Fibroblast of lung (primary cell): ENCODE results near the gene MPP7.

Source experiments
- EZH2 ChIP-seq: IDR thresholded peaks from 2 replicates; pipeline ENCODE4 v1.5.1; 2012; ENCODE audit warnings: low read length, control low read depth, mild to moderate bottlenecking; ENCODE audit errors: missing control alignments
- TF ChIP-seq, protein P1 (sequence below), 2 donors: IDR thresholded peaks in 1 of 2; conservative IDR thresholded peaks in 1 of 2; 1 replicate in 1 of 2; 2 replicates in 1 of 2; pipeline ENCODE4 v1.5.1; 2011 to 2012; ENCODE audit warnings: low read length in 2 of 2, control low read depth in 1 of 2, inconsistent platforms in 1 of 2, low read depth in 1 of 2, mild to moderate bottlenecking in 1 of 2

DNA sequence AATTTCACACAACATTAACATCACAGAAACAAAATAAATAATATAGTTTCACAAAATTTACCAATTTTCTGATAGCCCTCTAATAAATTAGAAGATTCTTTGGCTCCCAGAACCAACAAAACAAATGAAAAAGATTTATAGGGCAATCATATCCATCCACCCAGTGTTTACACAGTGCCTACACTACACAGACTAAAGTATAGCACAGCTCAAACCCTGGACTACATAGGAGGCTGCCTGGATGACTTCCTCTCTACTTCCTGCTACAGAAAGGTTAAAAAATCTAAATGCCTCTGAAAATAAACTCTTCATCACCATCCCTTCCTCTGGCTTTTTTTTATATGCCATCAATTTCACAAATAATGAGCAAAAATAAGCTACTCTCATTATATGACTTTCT, 28.4 kb downstream of the MPP7 start:
- TF ChIP-seq, protein P1, sequence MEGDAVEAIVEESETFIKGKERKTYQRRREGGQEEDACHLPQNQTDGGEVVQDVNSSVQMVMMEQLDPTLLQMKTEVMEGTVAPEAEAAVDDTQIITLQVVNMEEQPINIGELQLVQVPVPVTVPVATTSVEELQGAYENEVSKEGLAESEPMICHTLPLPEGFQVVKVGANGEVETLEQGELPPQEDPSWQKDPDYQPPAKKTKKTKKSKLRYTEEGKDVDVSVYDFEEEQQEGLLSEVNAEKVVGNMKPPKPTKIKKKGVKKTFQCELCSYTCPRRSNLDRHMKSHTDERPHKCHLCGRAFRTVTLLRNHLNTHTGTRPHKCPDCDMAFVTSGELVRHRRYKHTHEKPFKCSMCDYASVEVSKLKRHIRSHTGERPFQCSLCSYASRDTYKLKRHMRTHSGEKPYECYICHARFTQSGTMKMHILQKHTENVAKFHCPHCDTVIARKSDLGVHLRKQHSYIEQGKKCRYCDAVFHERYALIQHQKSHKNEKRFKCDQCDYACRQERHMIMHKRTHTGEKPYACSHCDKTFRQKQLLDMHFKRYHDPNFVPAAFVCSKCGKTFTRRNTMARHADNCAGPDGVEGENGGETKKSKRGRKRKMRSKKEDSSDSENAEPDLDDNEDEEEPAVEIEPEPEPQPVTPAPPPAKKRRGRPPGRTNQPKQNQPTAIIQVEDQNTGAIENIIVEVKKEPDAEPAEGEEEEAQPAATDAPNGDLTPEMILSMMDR (conservative IDR thresholded peaks at IDR 0.05 in 1 of 2, IDR thresholded peaks at IDR 0.05 in 1 of 2; ENCODE audit: low read depth in 1 of 2, low read length in 2 of 2): no peak
- no peak for TF ChIP-seq EZH2
